Measurements from ENCODE around the gene STK11.

- TF ChIP-seq POLR2AphosphoS5 (IDR thresholded peaks at IDR 0.05) (no peak), POLR2A (IDR thresholded peaks at IDR 0.05; ENCODE audit: low read depth) (no peak)
Measured at GRCh38 chr19:1157931-1158884, 47.4 kb upstream of the STK11 start.
